GM18498 (cell line): ENCODE results near the gene MARCO.

ENCODE experiments used
- ATAC-seq: cut with Tn5 transposase; IDR thresholded peaks from one replicate; pipeline ENCODE4 v1.9.1; 2021; ENCODE audit warnings: mild to moderate bottlenecking, moderate library complexity; ENCODE audit not compliant: unreplicated experiment

MARCO gene

GRCh38 chr2:118942031-118942430, at the start of gene MARCO:
MARCO (plus strand) TSS chr2:118942194; CDS start chr2:118942301, 107 bp downstream.
- ATAC-seq: no peak

GRCh38 chr2:118893100-118893499, 48.9 kb upstream of the MARCO start:
- no peak for ATAC-seq

GRCh38 chr2:118902266-118903028, 39.5 kb upstream of the MARCO start:
- ATAC-seq: no peak

GRCh38 chr2:118903029-118903351, 39.0 kb upstream of the MARCO start:
- ATAC-seq: no peak

GRCh38 chr2:118903551-118904479, 38.2 kb upstream of the MARCO start:
- ATAC-seq: no peak

- no peak for ATAC-seq
These were observed 36.8 kb upstream of the MARCO start for GRCh38 chr2:118905206-118905605.

GRCh38 chr2:118906186-118906585, 35.8 kb upstream of the MARCO start:
- no peak for ATAC-seq

- ATAC-seq: no peak
These were observed 34.2 kb upstream of the MARCO start for GRCh38 chr2:118907759-118908158.

- ATAC-seq: no peak
These were observed 32.8 kb upstream of the MARCO start for GRCh38 chr2:118909191-118909590.

GRCh38 chr2:118911166-118911856, 30.7 kb upstream of the MARCO start:
- ATAC-seq: no peak

- no peak for ATAC-seq
These were observed 30.1 kb upstream of the MARCO start for GRCh38 chr2:118911936-118912335.

- no peak for ATAC-seq
These were observed 28.7 kb upstream of the MARCO start for GRCh38 chr2:118913131-118913802.

- ATAC-seq: no peak
These were observed 28.0 kb upstream of the MARCO start for GRCh38 chr2:118913803-118914645.

- no peak for ATAC-seq
These were observed 27.1 kb upstream of the MARCO start for GRCh38 chr2:118914721-118915453.

- no peak for ATAC-seq
These were observed 24.0 kb upstream of the MARCO start for GRCh38 chr2:118918017-118918416.

- no peak for ATAC-seq
These were observed 20.3 kb upstream of the MARCO start for GRCh38 chr2:118921646-118922045.

- no peak for ATAC-seq
These were observed 19.7 kb upstream of the MARCO start for GRCh38 chr2:118922254-118922653.

GRCh38 chr2:118923371-118923770, 18.6 kb upstream of the MARCO start:
- ATAC-seq: no peak

GRCh38 chr2:118925476-118925875, 16.5 kb upstream of the MARCO start:
- ATAC-seq: no peak
